GM23338 (cell line): Measurements from ENCODE around the gene DLG4. TPM values are rescaled to one million over a fixed set of nuclear protein-coding genes. Genes with fewer than 3 reads are reported as not detected.
A peak's percentile ranks its signal among the peaks of the same experiment; 100 is the strongest.

Experiments
- ATAC-seq: fragments of 200-7000 bp; cut with Tn5 transposase; 3 replicates; pipeline ENCODE4 v1.9.1; 2020
- DNase-seq: peaks from one replicate; pipeline ENCODE4 v3.0.0-alpha.2; 2015; ENCODE audit warnings: low spot score
- H2AFZ ChIP-seq: fragments of 200-600 bp; sonication (generic); 2 replicates; pipeline ENCODE4 v1.8.0; 2016; ENCODE audit warnings: antibody characterized with exemption, mild to moderate bottlenecking, moderate library complexity
- H3F3A ChIP-seq: fragments of 200-600 bp; sonication (generic); replicated peaks from 2 replicates; pipeline ENCODE4 v1.8.0; 2017; ENCODE audit warnings: antibody characterized with exemption, mixed run types, low read depth
- H3K27ac ChIP-seq: fragments of 200-600 bp; sonication (generic); 2 replicates; pipeline ENCODE4 v1.6.1; 2016; ENCODE audit warnings: low read depth
- H3K27me3 ChIP-seq: fragments of 200-600 bp; sonication (generic); 2 replicates; pipeline ENCODE4 v1.8.0; 2016; ENCODE audit warnings: mild to moderate bottlenecking, mixed run types, moderate library complexity; ENCODE audit not compliant: insufficient read depth
- H3K36me3 ChIP-seq: fragments of 200-600 bp; sonication (generic); 2 replicates; pipeline ENCODE4 v1.8.0; 2016; ENCODE audit warnings: mild to moderate bottlenecking; ENCODE audit not compliant: insufficient read depth
- H3K4me1 ChIP-seq: fragments of 200-600 bp; sonication (generic); 2 replicates; pipeline ENCODE4 v1.8.0; 2016; ENCODE audit warnings: mild to moderate bottlenecking, moderate library complexity; ENCODE audit not compliant: insufficient read depth
- H3K4me2 ChIP-seq: fragments of 200-600 bp; sonication (generic); 2 replicates; pipeline ENCODE4 v1.7.1; 2017; ENCODE audit warnings: mixed run types
- H3K4me3 ChIP-seq: fragments of 200-600 bp; sonication (generic); 2 replicates; pipeline ENCODE4 v1.6.1; 2016; ENCODE audit warnings: mixed run types
- H3K79me2 ChIP-seq: fragments of 200-600 bp; sonication (generic); replicated peaks from 2 replicates; pipeline ENCODE4 v1.8.0; 2017; ENCODE audit warnings: mild to moderate bottlenecking; ENCODE audit not compliant: insufficient read depth
- H3K9me2 ChIP-seq: fragments of 200-600 bp; sonication (generic); 2 replicates; pipeline ENCODE4 v1.8.0; 2017; ENCODE audit not compliant: insufficient read depth
- H4K20me1 ChIP-seq: fragments of 200-600 bp; sonication (generic); replicated peaks from 2 replicates; pipeline ENCODE4 v1.8.0; 2017; ENCODE audit warnings: mild to moderate bottlenecking; ENCODE audit not compliant: insufficient read depth
- H3K27ac Mint-ChIP-seq: 2 replicates; pipeline ENCODE4 v1.8.0; 2020; ENCODE audit warnings: inconsistent platforms, mild to moderate bottlenecking, moderate library complexity, mixed read lengths
- H3K27me3 Mint-ChIP-seq: 3 replicates; pipeline ENCODE4 v1.8.0; 2022; ENCODE audit warnings: low read depth, mild to moderate bottlenecking, moderate library complexity, mixed read lengths, inconsistent platforms; ENCODE audit not compliant: insufficient read depth, poor library complexity
- H3K36me3 Mint-ChIP-seq: 3 replicates; pipeline ENCODE4 v1.8.0; 2021; ENCODE audit warnings: low read depth, mild to moderate bottlenecking, inconsistent platforms, moderate library complexity, mixed read lengths
- H3K4me1 Mint-ChIP-seq: 3 replicates; pipeline ENCODE4 v1.8.0; 2020; ENCODE audit warnings: mild to moderate bottlenecking, inconsistent platforms, mixed read lengths
- H3K4me3 Mint-ChIP-seq: 3 replicates; pipeline ENCODE4 v1.8.0; 2021; ENCODE audit warnings: moderate library complexity, mild to moderate bottlenecking, inconsistent platforms, mixed read lengths
- H3K9me3 Mint-ChIP-seq: 3 replicates; pipeline ENCODE4 v1.8.0; 2020; ENCODE audit warnings: moderate library complexity, mild to moderate bottlenecking, inconsistent platforms, mixed read lengths
- EZH2 ChIP-seq: fragments of 200-600 bp; sonication (generic); IDR thresholded peaks from one replicate; pipeline ENCODE4 v1.8.0; 2017; ENCODE audit warnings: antibody characterized with exemption, mild to moderate bottlenecking, low read depth; ENCODE audit not compliant: unreplicated experiment
- NANOG ChIP-seq: IDR thresholded peaks from 2 replicates; pipeline ENCODE4 v1.6.1; 2016; ENCODE audit warnings: antibody characterized with exemption, borderline replicate concordance
- REST ChIP-seq: IDR thresholded peaks from one replicate; pipeline ENCODE4 v1.6.1; 2018; ENCODE audit warnings: antibody characterized with exemption; ENCODE audit not compliant: unreplicated experiment
- ZNF114 ChIP-seq: fragments of 250-450 bp; sonication (Bioruptor Pico); IDR thresholded peaks from 2 replicates; pipeline ENCODE4 v1.5.0; 2020; ENCODE audit warnings: mild to moderate bottlenecking, moderate library complexity
- ZNF331 ChIP-seq: fragments of 250-450 bp; sonication (Bioruptor Pico); IDR thresholded peaks from 2 replicates; pipeline ENCODE4 v1.5.0; 2020; ENCODE audit warnings: low read depth, mild to moderate bottlenecking, moderate library complexity
- polyA plus RNA-seq: library from polyadenylated mRNA; unstranded; fragments of >200 nt; fragmentation: Nextera tagmentation; extraction: Ambion mirVana; gene quantifications from 2 replicates; pipeline ENCODE4 v1.2.1, GENCODE V29; 2016
- total RNA-seq: library from RNA; depleted of rRNA; stranded (reverse); fragments of >200 nt; shearing (Covaris generic); gene quantifications from 2 replicates; pipeline ENCODE4 v1.2.3, GENCODE V29; 2014
- TF ChIP-seq, protein P1 (sequence below): IDR thresholded peaks from 2 replicates; pipeline ENCODE4 v1.6.1; 2016; ENCODE audit warnings: antibody characterized with exemption

Gene DLG4
- total and polyA plus RNA-seq, 2 experiments from 2014 or later, result 11.1 to 31.0 TPM

DNA sequence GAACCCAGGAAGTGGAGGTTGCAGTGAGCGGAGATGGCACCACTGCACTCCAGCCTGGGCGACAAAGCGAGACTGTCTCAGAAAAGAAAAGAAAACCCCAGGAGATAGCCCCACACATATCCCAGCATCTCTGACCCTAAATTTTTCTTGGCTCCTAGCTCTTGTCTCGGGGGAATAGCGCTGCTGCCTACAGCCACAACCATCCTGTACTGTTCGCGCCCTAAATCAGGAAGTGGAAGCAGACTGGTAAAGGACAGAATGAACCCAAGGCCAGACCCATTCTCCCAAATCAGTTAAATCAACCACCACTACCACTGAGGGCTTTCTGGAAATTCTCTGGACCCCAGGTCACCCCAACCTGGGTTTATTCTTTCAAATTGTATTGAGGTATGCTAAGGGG is 30.2 kb upstream of the DLG4 start:
- peaks cover 39% of the 10 kb centered on the region for H3K36me3 Mint-ChIP-seq
- no peak for ATAC-seq
- Histone ChIP-seq H4K20me1 (peaks cover 26% of the 10 kb centered on the region), H3K4me3 (peak overlapping the region; percentile 65), H3K4me2 (peak overlapping the region; percentile 98), H3K79me2 (peaks cover 67% of the 10 kb centered on the region), H3K27ac (no peak overlapping the region), H3K27me3 (no peaks in the 10 kb centered on the region), H3K4me1 (peaks cover 23% of the 10 kb centered on the region), H3F3A (peaks cover 21% of the 10 kb centered on the region), H3K36me3 (peaks cover 10% of the 10 kb centered on the region), H2AFZ (no peak overlapping the region), H3K9me2 (no peaks in the 10 kb centered on the region)
- H3K4me3 Mint-ChIP-seq, result peak overlapping the region; percentile 91
- H3K27me3 Mint-ChIP-seq, result peaks cover 10% of the 10 kb centered on the region
- peaks cover 3% of the 10 kb centered on the region; the same call in 2 of the 3 replicates for H3K9me3 Mint-ChIP-seq
- TF ChIP-seq REST (no peak), ZNF114 (no peak), NANOG (no peak)
- no peak for DNase-seq
- H3K4me1 Mint-ChIP-seq, result peaks cover 38% of the 10 kb centered on the region
- no peak overlapping the region for H3K27ac Mint-ChIP-seq

DNA sequence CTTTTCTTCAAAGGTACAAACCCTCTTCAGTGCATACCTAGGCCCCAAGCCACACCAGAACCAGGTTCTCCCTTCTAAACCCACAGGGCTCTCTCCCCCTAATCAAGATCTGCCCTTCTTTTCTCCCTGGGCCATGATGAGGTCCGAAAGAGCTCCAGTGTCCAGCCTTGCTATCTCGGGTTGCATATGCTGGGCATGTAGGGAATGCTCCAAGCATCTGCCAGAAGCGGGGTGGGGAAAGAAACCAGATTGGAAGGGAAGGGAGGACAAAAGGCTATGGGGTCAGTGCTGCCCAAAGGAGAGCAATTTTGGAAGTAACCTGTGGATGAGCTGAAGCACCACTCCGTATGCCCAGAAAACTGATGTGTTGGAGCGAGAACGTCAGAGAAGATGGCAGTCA is 29.6 kb upstream of the DLG4 start:
- no peaks in the 10 kb centered on the region for H3K9me2 ChIP-seq
- peaks cover 67% of the 10 kb centered on the region for H3K79me2 ChIP-seq
- Mint-ChIP-seq H3K27ac (peak overlapping the region; percentile 49; the same call in 1 of the 2 replicates), H3K36me3 (peaks cover 40% of the 10 kb centered on the region), H3K27me3 (peaks cover 10% of the 10 kb centered on the region), H3K9me3 (peaks cover 3% of the 10 kb centered on the region; the same call in 2 of the 3 replicates), H3K4me1 (peaks cover 40% of the 10 kb centered on the region), H3K4me3 (peak overlapping the region; percentile 91; the same call in 2 of the 3 replicates)
- H3K27me3 ChIP-seq, result no peaks in the 10 kb centered on the region
- 0 out of 2 replicates have a peak overlapping the region, but pooled peaks have one; percentile 26 for H3K4me2 ChIP-seq
- no peak for ATAC-seq
- peaks cover 24% of the 10 kb centered on the region for H3F3A ChIP-seq
- H4K20me1 ChIP-seq, result peaks cover 26% of the 10 kb centered on the region
- peaks cover 9% of the 10 kb centered on the region; the same call in 1 of the 2 replicates for H3K36me3 ChIP-seq
- H3K4me1 ChIP-seq, result peaks cover 23% of the 10 kb centered on the region
- H2AFZ ChIP-seq, result no peak overlapping the region
- DNase-seq, result no peak
- no peak overlapping the region for H3K27ac ChIP-seq
- no peak overlapping the region for H3K4me3 ChIP-seq
- TF ChIP-seq, protein P1, sequence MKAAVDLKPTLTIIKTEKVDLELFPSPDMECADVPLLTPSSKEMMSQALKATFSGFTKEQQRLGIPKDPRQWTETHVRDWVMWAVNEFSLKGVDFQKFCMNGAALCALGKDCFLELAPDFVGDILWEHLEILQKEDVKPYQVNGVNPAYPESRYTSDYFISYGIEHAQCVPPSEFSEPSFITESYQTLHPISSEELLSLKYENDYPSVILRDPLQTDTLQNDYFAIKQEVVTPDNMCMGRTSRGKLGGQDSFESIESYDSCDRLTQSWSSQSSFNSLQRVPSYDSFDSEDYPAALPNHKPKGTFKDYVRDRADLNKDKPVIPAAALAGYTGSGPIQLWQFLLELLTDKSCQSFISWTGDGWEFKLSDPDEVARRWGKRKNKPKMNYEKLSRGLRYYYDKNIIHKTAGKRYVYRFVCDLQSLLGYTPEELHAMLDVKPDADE, result no peak

- peaks cover 40% of the 10 kb centered on the region for H3K4me1 Mint-ChIP-seq
- peaks cover 10% of the 10 kb centered on the region for H3K27me3 Mint-ChIP-seq
- DNase-seq (no peak), ATAC-seq (no peak)
- peak overlapping the region; percentile 33; the same call in 1 of the 3 replicates for H3K4me3 Mint-ChIP-seq
- Histone ChIP-seq H3K4me3 (no peak overlapping the region), H3F3A (peaks cover 24% of the 10 kb centered on the region), H4K20me1 (peaks cover 26% of the 10 kb centered on the region), H3K79me2 (peaks cover 63% of the 10 kb centered on the region), H3K9me2 (no peaks in the 10 kb centered on the region), H3K4me2 (no peak overlapping the region), H2AFZ (no peak overlapping the region), H3K27ac (no peak overlapping the region), H3K27me3 (no peaks in the 10 kb centered on the region), H3K36me3 (peaks cover 10% of the 10 kb centered on the region; the same call in 1 of the 2 replicates), H3K4me1 (peaks cover 23% of the 10 kb centered on the region)
- H3K36me3 Mint-ChIP-seq, result peaks cover 40% of the 10 kb centered on the region
- H3K9me3 Mint-ChIP-seq, result peaks cover 3% of the 10 kb centered on the region; the same call in 2 of the 3 replicates
- H3K27ac Mint-ChIP-seq, result peak overlapping the region; percentile 56; the same call in 1 of the 2 replicates
- TF ChIP-seq ZNF331 (CRISPR knock-in tag), result no peak
- TF ChIP-seq EZH2, result no peak
- no peak for TF ChIP-seq REST
Observed at GRCh38 chr17:7248796-7249195, 29.2 kb upstream of the DLG4 start.
